AG20443 (cell line): ENCODE measurements around the gene CYP2S1.

ENCODE experiments used
- DNase-seq: peaks from one replicate; pipeline ENCODE4 v3.0.0; 2012; ENCODE audit warnings: low spot score, mixed read lengths

The CYP2S1 gene

GRCh38 chr19:41195675-41196497, 2.9 kb downstream of the CYP2S1 start:
- peak; percentile 57 for DNase-seq

- no peak for DNase-seq
Measured at GRCh38 chr19:41198559-41198958, 5.5 kb downstream of the CYP2S1 start.

DNA sequence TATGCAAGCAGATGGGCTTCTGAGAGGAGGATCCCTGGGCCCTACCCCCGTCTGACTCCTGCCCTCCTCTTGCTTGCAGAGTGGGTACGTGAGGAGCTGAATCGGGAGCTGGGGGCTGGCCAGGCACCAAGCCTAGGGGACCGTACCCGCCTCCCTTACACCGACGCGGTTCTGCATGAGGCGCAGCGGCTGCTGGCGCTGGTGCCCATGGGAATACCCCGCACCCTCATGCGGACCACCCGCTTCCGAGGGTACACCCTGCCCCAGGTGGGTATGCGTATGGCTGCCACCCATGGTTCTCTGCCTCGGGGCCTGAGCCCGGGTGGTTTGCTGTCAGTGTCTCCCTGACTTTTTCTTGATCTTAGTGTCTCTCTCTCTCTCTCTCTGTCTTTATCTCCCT, 10.4 kb downstream of the CYP2S1 start:
- DNase-seq: no peak

GRCh38 chr19:41204338-41204737, 11.3 kb downstream of the CYP2S1 start:
- peak; percentile 85 for DNase-seq

DNA sequence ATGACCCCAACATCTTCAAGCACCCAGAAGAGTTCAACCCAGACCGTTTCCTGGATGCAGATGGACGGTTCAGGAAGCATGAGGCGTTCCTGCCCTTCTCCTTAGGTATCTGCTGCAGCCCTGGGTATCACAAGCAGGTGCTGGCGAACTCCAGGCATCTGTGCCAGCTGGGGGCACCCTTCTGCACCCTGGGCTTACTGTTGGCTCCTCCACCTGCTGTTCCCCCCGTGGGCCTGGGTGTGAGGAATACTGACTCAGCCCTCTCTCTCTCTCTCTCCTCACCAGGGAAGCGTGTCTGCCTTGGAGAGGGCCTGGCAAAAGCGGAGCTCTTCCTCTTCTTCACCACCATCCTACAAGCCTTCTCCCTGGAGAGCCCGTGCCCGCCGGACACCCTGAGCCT, 13.0 kb downstream of the CYP2S1 start:
- DNase-seq: no peak

GRCh38 chr19:41206456-41206855, 13.4 kb downstream of the CYP2S1 start:
- no peak for DNase-seq

DNA sequence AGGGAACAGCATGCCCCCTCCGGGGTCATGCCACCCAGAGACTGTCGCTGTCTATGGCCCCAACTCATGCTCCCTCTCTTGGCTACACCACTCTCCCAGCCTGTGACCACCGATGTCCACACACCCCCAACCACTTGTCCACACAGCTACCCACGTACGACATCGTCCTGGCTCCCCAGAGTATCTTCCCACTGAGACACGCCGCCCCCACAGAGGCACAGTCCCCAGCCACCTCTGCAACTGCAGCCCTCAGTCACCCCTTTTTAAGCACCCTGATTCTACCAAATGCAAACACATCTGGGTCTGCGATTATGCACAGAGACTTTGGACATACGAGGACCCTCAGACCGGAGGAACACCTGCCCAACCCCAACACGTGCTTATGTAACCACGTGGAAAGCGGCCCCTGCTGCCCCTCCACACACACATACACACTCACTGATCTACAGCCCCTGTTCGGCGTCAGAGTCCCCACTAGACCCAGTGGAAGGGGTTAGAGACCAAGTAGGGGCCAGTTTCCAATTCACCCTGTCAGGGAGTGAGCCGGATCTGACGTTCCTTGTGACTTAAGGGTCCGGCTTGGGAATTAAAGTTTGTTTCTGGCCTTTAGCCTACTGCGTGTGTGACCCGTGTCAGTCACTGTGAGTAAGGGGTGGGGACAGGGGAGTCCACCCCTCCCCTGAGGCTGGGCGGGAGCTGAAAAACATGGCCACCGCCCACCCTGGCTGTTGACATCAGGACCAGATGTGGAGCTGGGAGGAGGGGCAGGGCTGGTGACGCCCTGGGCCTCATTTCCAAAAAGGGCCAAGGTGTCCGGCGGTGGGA, 14.1 kb downstream of the CYP2S1 start:
- DNase-seq: peak; percentile 76

- no peak for DNase-seq
Measured at GRCh38 chr19:41214161-41214560, 21.1 kb downstream of the CYP2S1 start.

DNA sequence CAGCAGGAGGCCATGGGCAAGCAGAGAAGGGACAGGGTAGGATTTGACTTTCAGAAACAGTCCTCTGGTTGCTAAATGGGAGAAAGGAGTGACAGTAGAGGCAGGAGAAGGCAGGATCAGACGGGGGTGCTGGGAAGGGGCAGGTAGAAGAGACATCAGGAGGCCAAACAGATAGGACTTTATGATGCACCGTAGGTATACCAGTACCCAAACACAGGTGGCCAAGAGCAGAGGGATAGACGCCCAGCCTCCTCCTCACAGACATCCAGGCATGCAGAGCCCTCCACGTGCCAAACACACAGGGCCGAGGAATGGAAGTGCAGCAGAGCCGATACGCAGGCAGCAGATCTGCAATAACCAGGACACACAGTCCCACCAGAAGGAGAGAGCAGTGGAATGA, 24.7 kb downstream of the CYP2S1 start:
- DNase-seq: no peak

- DNase-seq: no peak
Measured at GRCh38 chr19:41218249-41218614, 25.2 kb downstream of the CYP2S1 start.

GRCh38 chr19:41218615-41219507, 25.8 kb downstream of the CYP2S1 start, which contains the start of gene AXL:
AXL (plus strand) TSS chr19:41219223; CDS start chr19:41219393, 170 bp downstream.
- peak; percentile 87 for DNase-seq

DNA sequence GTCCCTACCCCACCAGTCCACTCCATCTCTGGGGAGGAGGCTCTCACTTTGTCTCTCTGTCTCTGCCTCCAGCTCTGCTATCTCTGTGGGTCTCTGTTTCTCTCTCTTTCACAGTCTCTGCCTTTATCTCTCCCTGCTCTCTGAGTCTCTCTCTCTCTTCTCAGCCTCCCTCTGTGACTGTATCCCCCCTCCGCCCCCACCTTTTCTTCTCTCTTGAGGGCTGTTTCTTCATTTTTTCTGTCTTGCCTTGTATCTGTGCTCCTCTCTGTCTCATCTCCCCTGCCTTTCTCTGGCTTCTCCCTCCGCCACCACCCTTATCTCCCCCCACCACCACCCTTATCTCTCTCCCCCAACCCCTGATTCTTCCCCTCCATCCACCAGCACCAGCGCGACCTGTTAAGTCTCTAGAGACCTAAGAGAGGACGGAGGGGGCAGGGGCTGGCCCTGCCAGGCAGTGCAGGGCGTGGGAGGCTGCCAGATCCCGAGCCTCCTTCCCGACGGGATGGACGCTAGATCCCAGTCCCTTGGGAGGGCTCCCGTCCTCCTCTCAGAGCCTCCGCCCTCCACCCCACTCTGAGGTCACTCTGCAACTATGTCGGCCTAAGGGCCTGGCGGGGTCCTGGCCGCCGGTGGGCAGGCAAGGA, 27.0 kb downstream of the CYP2S1 start:
- peak; percentile 75 for DNase-seq

- no peak for DNase-seq
Measured at GRCh38 chr19:41220811-41221210, 27.8 kb downstream of the CYP2S1 start.

DNA sequence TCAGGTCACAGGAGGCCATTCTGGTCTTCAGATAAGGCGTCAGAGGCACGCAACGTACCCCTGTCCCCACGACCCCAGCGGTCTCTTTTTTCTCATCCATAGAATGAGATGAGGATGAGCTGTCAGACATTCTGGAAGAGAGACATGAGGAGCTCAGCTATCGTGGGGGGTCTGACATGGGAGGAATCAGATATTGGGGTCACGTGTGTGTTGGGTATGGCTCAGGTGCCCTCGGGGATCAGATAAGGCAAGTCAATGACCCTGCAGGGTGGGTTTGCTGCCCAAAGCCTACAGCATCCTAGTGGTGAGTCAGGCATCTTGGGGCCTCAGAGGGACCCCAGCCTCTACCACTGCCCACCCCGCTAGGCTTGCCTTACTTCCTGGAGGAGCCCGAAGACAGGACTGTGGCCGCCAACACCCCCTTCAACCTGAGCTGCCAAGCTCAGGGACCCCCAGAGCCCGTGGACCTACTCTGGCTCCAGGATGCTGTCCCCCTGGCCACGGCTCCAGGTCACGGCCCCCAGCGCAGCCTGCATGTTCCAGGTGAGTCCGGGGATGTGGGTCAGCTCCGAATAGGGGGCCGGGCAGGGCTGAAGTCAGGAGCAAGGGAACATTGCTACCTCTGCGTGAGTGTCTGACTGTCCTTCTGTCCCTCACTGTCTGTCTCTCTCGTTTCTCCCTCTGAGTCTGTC, 28.6 kb downstream of the CYP2S1 start:
- DNase-seq: no peak

GRCh38 chr19:41222240-41222639, 29.2 kb downstream of the CYP2S1 start:
- DNase-seq: no peak

GRCh38 chr19:41223431-41224234, 30.6 kb downstream of the CYP2S1 start:
- DNase-seq: peak; percentile 85

- DNase-seq: no peak
Measured at GRCh38 chr19:41224632-41225031, 31.6 kb downstream of the CYP2S1 start.

- peak; percentile 92 for DNase-seq
Measured at GRCh38 chr19:41225238-41226052, 32.4 kb downstream of the CYP2S1 start.
